NCI-H1048 (cell line): Measurements from ENCODE around the gene MAP4K2.
"Not testable (repeated sequence)": the region's sequence is repeated elsewhere in the genome, so short reads cannot be mapped to it uniquely, and the experiment has no call there.

Experiments used
- DNase-seq: peaks from one replicate; lab custom pipeline; 2025; lab: John Stamatoyannopoulos, UW

The MAP4K2 gene

DNA sequence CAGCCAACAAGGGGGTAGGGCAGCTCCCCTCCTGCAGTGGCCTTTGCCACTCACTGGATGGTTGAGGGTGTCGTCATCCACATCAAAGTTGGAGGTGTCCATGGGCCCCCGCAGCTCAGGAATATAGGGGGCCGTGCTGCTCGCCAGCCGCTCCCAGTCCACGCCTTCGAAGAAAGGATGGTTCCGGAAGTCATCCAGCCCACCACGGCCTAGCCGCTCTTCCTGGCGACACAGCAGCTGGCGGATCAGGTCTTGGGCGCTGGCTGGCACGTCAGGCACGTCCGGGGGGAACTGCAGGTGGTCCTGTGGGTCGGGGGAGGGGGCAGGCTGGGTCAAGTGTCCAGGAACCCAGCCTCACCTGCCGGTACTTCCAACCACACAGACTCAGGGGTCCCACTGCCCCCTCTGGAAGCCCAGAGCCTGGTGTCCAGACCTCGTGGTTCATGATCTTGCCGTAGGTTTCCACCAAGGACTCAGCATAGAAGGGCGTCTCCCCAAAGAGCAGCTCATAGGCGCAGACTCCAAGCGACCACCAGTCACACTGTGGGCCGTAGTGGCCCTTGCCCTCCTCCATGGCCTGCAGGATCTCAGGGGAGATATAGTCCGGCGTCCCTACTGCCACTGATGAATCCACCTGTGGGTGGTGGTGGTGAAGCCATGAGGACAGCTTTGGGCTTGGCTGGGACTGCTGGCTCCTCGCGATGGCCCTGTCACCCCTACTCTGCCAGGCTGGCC, 35.8 kb upstream of the MAP4K2 start:
- no peak for DNase-seq

DNA sequence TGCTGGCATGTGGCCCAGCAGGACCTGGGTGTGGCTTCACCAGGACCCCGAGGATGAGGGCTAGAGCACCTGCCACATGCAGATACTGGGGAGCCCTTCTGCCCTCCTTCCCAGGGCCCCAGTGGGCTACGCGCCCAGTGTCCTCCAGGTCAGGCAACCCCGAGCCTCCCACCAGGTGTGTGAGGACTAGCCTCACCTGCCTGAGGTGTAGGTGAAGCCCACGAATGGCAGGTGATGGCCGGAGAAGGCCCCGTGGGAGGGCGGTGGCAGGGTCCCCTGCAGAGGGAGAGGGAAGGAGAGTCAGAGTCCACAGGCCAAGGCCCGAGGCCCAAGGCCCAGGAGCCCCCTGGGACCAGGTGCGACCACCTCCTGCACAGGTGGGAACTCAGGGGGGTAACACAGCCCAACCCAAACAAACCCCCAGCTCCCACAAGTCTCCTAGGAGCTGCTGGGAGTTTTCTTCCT, 34.9 kb upstream of the MAP4K2 start:
- no peak for DNase-seq

DNA sequence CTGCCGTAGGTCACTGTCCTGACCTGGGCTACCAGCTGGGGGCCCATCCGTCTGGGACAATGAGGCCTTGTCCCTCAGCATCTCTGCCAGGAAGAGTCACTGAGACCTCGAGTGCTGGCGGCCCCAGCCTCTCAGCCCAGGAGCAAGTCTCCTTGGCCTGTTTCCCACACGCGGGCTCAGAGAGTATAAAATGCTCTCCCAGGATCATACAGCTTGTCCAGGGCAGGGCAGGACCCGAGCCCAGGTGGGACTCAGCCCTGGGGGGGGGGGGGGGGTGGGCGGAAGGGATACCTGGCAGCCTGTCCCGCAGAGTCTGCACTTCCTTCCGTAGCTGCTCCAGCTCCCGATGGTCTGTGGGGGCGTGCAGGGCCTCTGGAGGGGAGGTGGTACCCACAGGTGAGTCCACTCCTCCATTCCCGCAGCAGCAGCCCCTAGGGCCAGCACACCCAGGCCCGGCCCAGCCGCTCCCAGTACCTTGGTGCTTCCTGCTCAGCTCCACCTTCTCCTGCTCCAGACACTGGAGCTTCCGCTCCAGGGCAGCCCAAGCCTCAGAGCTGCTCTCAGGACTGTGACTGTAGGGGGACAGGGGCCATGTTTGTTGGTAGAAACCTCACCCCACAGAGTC, 33.5 kb upstream of the MAP4K2 start:
- no peak for DNase-seq

DNA sequence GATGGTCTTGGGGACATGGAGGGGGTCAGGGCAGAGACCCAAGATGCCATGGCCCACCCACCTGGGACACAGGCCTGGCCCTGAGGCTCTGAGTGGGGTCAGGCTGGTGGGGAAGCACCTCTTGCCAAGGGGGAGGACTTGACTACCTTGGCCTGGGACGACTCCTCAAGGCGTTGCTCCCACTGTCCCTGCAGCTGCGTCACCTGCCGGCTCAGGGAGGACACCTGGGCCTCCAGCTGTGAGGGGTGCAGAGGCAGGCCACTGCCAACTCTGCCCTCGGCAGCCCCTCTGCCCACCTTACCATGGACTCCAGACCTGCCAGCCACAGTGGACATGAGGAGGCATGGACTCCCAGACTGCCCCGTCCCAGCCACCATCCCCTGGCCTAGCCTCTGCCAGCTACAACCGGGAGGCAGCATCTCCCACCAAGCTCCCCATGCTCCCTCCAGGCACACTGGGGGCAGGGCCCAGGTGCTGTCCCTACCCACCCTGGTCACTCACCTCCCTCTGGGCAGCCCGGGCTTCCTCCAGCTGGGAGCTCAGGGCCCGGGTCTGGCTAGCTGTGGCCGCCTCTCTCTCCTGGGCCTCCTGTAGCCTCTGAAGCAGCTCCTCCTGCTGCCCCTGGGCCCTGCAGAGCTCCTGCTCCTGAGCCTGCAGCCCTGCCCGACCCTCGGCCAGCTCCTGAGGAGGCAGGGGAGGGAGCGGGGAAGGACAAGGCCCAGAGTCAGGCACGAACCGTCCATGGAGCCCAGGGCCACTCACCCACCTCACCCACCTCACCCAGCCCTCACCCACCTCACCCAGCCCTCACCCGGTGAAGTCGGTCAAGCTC, 32.8 kb upstream of the MAP4K2 start:
- no peak for DNase-seq

DNA sequence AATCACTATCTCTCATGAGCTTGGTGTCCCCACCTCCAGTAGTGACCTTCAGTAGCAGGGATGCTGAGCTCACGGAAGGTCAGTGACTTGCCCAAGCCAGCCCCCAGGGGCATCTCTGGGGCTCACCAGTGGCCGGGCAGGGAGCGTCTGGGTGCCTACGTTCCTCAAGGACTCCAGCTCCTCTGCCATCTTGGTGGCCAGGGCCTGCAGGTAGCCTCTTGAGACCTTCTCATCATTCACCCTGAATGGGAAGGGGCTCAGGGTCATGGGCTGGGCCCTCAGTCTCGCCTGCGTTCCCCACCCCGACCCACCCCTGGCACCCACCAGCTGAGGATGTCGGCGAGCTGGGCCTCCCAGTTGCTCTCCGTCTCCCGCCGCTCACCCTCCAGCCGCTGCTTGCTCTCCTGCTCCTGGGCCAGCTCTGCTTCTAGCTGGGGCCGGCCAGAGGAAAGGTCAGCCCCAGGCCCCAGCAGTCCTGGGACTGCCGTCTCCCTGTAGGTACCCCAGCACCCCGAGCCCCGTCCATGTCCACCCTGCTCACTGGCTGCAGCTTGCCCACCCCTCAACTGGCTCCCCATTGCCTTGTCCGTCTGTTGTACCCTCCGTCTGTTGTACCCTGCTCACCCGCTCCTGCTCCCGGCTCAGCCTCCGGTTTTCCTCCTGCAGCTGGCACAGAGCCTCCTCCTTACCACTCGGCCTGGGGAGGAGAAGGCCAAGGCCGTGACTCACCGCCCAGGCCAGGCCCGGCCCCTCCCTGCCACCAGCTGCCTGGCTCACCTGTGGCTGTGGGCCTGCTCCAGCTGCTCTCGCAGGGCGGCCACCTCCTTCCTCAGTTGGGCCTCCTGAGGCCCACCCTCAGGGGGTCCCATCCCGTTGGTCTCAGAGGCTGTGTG, 32.0 kb upstream of the MAP4K2 start:
- no peak for DNase-seq

DNA sequence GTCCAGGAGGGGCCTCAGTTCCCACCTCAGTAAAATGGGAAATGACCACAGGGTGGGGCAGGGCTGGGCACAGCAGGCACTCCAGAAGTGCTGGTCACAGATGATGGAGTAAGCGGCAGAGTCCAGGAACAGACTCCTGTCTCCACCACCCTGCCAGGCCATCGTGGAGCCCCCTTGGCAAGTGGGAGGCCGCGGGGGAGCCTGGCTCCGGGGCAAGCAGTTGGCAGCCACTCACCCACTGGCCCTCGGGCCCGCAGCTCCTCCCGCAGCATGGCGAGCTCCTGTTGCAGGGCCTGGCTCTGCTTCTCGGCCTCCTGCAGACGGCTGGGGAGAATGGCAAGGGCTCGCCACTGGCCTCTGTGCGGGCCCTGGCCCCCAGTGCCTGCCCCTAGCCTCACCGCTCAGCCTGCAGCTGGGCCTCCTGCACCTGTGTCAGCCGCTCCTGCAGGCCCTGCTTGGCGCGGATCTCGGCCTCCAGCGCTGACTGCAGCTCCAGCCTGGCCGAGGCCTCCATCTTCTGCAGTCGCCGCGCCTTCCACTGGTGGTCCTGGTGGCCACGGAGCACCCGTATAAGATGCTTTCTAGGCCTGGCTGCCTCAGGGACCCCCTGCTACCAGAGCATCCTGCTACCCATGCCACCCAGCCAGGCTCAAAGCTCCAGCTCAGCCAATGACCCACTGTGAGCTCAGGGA, 31.2 kb upstream of the MAP4K2 start:
- no peak for DNase-seq

DNA sequence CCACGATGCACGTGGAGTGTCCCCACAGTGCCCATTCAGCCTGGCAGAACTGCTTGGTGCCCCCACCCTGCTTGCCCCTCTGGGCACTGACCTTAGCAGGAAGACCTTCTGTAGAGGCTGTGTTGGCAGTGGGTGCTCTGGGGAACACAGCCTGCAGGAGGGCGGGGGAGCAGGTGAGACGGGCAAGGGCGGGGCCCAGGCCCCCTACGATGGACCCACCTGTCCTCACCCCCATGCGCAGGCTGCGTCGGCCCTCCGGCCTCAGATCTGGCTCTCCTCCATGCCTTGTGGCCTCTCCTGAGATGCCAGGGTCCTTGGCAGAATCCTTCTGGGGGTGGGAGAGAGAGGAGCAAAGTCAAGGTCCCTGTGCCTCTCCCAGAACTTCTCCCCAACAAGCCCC, 30.5 kb upstream of the MAP4K2 start:
- DNase-seq, result no peak

DNA sequence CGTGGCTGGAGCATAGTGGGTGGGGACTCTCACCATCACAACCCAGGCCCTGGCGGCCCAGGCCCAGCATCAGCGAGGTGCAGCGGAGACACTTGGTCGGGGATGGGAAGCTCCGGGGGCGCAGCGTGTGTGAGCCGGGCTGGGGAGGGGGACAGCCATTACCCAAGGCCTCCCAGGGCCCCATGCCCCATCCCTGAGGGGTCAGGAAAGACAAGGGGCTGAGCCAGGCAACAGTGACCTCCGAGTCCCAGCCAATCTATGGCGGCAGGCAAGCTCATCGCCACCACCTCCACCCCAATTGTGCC, 30.1 kb upstream of the MAP4K2 start:
- no peak for DNase-seq

DNA sequence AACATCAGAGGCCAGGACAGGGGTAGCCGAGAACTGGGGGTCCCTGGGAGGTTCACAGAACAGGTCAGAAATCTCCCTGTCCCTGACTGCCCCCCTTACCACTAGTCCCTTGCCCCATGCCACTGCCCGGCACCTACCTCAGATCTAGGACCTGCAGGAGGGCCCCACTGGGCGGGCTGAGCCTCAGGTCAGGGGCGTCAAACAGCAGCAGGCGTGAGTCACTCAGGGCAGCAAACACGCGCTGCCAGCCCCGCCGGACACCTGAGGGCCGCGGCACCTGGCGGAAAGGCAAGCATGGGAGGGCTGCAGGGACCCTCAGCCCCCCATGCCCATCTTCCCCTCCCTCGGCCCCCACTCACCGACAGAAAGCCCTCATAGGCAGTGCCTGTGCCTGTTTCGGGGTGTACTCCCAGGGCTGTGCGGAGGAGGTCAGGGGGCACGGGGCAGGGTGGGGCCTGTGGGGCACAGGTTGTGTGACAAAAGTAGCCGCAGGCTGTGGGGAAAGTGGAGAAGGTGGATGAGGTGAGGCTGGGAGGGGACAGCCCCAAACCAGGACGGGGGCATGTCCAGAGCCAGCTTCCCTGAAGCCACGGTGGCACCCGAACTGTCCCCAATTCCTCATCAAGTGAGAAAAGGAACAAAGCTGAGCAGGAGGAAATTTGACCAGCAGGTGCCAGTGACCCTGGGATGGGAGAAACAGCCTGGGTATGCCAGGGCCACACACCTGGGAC, 29.6 kb upstream of the MAP4K2 start:
- DNase-seq, result no peak

DNA sequence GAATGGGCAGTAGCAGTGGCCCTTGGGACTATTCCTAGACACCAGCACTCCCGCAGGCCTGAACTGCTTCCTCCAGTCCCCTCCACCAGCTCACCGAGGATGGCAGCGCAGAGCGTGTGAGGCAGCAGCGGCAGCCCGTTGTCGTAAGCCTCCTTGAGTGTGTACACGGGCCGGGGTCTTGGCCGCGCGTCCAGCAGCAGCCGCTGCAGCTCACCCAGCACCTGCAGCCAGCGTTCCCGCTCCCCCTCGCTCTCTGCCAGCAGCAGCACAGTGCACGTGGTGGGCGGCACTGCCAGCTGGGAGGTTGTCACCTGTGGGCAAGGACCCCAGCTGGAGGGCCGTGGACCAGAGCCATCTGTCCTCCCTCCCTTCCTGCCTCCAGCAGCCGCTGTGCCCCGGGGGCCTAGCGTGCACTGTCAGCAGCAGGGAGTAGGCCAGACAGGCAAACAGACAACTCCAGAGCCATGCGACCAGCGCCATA, 28.4 kb upstream of the MAP4K2 start:
- no peak for DNase-seq

DNA sequence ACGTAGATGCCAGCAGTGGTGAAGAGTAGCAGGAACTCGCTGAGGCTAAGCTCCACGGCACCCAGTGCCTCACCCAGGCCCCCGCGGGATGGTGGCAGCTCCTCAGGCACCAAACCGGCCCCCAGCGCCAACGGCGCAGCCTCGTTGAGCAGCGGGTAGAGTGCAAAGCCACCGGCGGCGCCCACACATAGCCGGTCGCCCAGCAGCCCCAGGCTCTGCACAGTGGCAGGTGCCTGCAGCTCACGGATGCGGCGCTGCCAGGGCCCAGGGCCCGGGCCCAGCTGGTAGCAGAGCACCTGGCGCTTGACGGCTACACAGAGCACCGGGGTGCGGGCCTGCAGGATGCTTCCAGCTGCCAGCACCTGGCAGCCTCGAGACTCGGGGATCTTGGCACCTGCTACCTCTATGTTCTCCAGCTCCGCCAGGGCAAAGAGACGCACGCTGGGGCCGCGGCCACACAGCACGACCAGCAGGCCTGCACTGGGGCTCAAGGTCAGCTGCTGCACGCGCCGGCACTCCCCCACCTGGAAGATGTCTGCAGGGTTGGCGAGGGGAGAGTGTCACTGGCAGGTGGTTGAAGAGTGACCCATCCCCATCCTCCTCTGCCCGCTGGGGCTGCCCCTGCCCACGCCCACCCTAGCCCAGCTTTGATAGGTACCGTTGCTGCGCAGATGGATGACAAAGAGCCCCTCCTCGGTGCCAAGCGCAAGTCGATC, 26.7 kb upstream of the MAP4K2 start:
- no peak for DNase-seq

DNA sequence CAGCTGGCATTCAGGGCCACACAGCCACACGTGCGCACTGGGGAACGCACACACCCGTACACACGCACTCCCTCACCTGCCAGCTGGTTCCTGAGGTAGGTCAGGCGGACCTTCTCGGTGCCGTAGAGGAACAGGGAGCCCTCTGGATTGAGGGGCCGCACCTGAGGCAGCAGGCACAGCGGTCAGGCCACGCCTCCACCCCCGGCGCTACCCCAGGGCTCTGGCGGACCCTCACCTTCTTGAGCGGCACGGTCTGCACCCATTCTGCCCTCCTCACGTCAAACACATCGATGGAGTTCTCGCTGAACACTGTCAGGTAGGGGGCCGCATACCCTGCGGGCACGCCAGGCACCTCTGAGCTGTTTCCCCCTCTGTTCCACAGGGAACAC, 24.4 kb upstream of the MAP4K2 start:
- DNase-seq, result no peak

DNA sequence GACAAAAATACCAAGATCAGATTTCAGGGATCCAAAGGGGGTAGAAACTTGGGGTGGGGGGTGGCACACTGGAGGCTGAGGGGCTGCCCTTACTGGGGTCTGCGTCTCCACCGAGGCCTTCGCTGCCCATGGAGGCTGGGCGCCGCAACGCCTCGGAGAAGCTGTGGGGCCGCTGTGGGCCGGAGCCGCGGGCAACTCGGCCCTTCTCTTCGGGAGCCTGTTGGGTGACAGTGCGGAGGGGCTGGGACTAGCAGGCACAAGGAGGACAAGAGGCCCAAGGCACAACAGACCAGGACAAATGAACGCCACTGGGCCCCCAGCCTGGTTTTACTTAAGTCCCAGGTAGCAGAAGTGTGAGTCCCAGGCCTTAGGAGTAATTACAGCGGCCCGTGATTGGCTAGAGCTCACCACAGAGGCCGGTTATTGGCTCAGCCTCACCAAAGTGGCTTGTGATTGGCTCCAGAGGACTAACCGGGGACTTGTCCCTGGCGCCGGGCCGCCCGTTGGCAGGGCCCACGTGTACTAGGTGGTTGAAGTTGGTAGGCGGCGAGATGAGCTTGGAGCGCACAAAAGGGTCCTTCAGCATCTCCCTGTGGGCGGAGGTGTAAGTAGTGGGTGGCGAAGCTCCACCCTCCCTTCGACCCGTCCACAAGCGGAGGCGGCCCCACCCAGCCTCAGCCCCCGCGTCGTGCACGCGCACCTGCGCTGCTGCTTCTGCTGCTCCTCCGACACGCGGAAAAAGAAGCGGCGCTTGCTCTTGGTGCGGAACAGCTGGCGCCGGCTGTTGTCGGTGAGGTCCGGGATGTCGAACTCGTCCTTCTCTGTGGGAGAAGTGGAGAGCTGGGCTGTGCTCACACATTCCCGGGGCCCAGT, 23.8 kb upstream of the MAP4K2 start:
- DNase-seq, result no peak

DNA sequence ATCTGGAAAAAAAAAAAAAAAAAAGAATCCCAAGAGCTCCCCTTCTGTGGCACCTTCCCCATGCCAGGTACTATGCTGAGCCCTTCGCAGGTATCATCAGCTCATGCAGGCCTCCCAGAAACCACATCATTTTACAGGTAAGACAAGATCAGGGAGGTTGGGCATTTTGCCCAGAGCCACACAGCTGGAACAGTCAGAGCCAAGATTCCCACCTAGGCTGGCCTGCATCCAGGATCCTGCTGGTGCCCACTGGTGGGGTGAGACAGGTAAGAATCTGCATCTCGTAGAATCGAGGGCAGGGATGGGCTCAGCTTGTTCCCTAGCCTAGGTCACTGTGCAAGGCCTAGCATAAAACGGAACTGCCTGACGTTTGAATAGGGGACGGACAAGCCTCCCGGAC, 23.0 kb upstream of the MAP4K2 start:
- no peak for DNase-seq

DNA sequence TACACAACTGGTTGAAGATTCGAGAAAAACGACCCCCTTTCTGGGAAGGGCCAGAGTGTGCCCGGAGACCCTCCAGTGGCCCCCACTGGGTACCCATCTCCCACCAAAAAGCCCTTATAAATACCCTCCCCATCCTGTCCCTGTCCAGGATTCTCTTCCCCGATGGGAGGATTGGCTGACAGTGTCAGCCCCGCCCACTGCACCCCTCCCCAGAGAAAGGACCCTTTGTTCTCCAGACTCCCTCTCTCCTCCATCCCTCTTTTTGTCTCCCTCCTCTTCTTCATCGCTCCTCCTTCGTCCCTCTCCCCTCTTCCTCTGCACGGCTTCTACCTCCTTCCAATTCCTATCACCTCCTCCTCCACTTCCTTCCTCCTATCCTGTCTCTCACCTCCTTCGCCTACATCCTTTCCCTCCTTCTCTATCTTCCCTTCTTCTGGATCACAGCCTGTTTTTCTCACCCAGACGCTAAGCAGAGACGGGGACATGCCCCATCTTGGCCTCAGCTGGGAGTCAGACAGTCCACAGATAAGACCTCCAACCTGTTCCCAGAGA, 20.6 kb upstream of the MAP4K2 start:
- no peak for DNase-seq

DNA sequence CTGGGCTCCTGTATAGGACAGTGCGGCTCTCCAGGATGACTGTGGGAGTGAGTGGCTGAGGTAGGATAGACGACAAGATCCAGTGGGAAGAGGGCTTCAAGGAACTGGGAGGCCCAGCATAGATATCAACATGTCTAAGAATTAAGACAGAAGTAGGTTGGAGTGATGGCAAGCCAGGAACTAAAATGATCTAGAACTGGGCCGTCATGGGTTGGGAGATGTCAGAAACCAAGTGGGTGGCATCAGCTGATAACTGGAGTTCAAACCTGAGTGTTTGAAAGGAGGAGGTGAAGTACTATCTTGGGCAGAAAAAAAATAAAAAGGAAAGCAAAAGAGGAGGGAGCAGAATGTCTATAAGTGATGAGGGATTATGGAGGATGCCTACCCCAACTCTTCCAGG, 14.5 kb upstream of the MAP4K2 start:
- no peak for DNase-seq

DNA sequence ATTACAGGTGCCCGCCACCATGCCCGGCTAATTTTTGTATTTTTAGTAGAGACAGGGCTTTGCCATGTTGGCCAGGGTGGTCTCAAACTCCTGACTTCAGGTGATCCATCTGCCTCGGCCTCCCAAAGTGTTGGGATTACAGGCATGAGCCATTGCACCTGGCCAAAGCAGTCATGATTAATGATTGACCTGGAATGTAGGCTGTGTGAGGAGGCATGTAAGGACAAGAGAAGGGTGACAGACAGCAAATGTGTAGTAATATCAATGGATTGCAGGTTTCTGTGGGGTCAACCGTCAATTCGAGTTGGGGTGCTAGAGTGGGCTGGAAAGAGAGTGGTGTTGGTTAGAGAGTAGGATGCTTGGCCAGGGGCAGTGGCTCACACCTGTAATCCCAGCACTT, 12.4 kb upstream of the MAP4K2 start:
- not testable (repeated sequence) for DNase-seq

DNA sequence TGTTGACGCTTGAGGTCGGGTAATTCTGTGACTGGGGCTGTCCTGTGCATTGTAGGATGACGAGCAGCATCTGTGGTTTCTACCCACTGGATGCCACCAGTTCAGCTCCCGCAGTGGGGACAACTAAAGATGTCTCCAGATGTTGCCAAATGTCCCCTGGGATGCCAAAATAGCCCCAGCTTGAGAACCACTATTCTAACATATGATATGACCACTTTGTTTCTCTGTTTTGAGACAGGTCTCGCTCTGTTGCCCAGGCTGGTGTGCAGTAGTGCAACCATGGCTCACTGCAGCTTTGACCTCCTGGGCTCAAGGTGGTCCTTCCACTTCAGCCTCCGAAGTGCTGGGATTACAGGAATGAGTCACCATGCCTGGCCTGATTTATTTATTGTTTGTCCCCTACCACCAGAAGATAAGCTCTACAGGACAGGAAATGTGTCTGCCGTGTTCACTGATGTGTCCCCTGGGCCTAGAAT, 11.7 kb upstream of the MAP4K2 start:
- no peak for DNase-seq

DNA sequence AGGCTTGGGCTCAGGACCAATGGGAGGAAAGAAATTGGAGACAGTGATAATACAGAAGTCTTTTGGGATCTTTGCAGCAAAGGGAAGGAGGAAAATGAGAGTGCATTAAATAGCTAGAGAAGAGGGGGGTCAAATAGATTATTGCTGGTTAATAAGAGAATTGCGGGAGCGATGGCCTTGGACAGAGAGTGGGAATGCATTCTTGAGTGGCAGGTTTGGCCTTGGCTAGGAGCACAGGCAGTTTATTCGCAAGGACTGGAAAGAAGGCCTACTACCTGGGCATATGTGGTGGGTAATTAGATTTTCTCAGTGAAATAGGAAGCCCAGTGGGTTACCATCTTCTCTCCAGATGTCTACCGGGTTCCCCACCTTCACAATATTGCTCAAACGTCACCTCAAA, 10.8 kb upstream of the MAP4K2 start:
- no peak for DNase-seq
